NK-92 (cell line): ENCODE results near the gene RNASEH1.
"Not testable (repeated sequence)": the region's sequence is repeated elsewhere in the genome, so short reads cannot be mapped to it uniquely, and the experiment has no call there.

Source experiments
- DNase-seq: peaks from one replicate; lab custom pipeline; 2025; ENCODE audit not compliant: unreplicated experiment; lab: John Stamatoyannopoulos, UW

Gene RNASEH1

DNA sequence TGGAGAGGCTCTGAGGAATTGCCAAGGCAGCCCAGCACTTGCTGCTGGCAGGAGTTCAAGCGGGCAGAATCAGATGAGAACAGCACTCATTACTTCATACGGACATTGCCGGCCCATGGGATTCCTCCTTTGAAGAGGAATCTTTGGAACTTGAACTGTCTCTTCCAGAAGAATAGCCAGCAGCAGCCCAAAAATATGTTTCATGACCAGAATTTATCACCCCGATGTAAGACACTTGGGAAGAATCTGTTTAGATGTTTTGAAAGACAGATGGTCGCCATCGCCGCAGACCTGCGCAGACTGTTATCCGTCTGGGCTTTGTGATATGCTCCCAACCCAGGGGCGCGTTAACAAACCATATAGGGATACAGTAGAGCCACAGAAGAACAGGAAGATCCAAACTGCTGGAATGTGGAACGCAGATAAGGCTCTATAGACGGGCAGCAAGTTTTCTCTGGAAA lies 35.1 kb downstream of the RNASEH1 start:
- no peak for DNase-seq

DNA sequence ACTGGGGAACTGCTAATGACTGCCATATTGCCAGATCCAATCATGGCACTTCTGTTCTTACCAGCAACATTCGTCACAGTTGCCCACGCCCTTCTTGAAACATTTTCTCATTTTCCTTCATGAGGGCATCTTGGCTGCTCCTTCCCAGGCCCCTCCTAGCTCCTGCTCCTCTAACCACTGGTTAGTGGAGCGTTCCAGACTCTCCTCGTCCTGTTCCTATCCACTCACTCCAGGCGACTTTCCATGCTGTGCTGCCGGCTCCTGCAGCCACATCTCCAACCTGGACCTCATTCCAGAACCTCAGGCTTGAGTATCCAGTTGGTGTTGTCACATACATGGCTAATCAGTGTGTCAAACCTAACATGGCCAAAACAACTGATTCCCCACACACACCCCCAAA lies 37.5 kb downstream of the RNASEH1 start:
- DNase-seq: no peak

DNA sequence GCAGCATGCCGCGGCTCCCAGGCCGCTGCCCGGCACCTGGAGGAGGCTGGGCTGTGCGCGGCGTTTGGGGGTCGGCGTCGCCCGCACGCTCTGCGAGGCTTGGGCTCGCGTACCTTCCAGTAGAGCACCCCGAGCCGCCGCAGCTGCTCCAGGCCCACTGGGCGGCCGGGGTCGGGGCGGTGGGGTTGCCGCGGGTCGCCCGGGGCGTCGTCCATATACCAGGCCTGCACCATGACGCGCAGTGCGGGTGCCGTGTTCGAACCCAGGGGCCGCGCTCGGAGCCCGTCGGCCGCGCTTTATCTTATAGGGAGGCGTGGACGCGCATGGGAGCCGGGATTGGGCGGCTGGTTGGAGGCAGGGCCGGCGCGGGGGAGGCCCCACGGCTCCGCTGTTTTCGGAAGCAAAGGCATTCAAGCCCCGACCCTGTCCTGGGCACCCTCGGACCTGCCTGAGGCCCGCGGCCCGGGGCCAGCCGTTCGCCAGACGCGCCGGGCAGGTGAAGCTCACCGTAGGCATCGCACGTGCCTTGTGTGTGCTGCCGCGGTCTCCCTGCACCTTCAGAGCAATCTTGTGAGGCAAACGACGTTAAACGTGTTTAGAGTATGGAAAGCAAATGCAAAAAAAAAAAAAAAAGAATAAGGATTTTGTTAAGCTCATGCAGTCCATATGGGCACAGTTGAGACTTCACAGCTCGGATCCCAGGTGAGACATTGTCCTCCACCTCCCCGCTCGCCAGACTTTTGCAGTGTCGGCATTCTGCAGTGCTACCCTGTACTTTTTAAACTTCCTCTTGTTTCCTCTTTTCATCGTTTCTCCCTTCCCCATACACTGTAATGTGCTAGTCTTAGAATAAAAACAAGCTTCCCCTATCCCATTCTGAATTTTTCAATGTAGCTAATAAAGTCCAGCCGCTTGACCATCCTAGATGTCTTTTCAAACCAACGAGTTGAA lies 38.6 kb downstream of the RNASEH1 start, which contains the start of gene ADI1:
Gene ADI1, minus strand, starts transcription at position 277 of the 951 bp plus-strand sequence. Its CDS starts 44 bp downstream, at position 233.
- no peak for DNase-seq

DNA sequence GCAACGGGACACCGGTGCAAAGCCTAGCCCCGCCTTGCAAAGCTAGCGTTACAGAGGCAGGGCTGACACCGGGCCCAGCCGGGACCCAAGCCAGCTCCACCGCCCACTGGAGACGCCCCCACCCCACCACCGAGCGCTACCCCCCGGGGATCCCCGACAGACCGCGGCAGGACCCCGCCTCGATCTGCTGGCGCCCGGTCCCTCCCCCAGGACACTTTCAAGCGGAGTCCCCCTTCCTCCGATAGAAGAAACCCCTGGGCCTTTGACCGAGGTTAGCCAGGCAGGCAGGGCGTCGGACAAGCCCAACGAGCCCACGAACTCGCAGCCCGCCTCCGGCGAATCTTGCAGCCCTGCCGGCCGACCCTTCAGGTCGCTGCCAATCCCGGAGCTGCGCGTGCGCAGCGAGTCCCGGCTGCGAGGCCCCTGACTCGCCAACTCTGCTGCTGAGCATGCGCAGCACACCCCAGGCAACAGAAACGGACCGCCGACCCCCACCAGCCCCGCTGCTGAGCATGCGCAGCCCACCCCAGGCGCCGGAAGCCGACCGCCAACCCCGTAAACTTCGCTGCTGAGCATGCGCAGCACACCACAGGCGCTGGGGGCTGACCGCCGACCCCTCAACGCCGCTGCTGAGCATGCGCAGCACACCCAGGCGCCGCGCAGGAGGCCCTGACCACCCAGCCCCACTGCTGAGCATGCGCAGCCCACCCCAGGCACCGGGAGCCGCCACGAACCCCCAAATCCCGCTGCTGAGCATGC lies 39.5 kb downstream of the RNASEH1 start:
- DNase-seq: peak; percentile 92

DNA sequence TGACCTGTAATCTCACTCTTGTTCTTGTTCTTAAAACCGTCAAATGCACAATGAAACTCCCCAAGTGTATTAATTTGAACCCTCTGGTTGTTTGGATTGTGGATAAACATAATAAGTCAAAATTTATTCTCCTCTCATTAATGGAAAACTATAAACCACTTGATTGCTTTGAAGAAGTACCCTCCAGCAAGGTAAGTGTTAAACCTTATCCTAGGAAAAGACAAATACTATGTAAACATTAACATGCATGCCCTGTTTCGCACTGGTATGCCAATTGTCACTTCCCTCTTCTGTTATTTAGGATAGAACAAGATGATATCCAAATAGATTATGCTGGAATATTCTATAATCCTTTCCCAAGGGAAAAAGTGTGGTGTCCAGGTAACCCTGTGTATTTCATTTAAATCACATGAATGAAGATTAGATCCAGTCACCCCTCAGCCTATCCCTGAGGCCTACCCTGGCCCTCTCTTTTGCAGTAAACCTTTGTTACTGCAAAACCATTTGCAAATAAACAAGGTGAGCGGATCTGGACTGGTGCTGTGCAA lies 40.1 kb downstream of the RNASEH1 start:
- no peak for DNase-seq

DNA sequence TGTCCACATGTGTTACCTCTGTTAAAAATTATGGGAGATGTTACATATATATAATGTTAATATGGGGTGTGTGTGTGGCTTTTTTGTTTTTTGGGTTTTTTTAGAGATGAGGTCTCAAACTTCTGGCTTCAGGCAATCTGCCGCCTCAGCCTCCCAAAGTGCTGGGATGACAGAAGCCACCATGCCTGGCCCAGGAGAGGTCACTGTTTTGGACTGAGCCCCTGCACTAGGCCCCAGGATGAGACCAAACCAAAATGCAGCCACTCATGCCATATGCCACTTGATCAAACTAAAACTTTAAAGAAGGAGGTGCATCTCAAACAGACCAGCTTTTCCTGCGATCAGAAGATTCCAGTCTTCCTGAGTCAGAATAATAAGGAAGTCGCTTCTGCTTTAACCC lies 41.3 kb downstream of the RNASEH1 start:
- no peak for DNase-seq

DNA sequence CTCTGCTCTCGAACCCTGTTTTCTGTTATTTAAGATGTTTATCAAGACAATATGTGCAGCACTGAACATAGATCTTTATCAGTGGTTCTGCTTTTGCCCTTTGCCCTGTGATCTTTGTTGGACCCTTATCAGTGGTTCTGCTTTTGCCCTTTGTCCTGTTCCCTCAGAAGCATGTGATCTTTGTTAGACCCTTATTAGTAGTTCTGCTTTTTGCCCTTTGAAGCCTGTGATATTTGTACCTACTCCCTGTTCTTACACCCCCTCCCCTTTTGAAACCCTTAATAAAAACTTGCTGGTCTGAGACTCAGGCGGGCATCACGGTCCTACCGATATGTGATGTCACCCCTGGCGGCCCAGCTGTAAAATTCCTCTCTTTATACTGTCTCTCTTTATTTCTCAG lies 42.7 kb downstream of the RNASEH1 start:
- not testable (repeated sequence) for DNase-seq

DNA sequence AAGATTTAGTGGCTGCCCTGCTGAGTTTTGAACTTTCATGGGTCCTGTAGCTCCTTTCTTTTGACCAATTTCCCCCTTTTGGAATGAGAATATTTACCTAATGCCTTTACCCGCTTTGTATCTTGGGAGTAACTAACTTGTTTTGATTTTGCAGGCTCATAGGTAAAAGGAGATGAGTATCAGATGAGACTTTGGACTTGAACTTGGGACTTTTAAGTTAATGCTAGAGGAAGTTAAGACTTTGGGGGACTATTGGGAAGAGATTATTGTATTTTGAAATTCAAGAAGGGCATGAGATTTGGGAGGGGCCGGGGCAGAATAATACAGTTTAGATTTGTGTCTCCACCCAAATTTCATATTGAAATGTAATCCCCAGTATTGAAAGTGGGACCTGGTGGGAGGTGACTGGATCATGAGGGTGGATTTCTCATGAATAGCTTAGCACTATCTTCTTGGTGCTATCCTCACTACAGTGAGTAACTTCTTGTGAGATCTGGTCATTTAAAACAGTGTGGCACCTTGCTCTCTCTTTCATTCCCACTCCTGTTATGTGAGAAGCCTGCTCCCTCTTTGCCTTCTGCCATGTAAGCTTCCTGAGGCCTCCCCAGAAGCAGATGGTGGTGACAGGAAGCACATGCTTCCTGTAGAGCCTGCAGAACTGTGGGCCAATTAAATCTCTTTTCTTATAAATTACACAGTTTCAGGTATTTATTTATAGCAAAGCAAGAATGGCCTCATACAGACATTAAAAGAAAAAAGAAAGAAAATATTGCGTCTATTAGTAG lies 44.9 kb downstream of the RNASEH1 start:
- DNase-seq: no peak

DNA sequence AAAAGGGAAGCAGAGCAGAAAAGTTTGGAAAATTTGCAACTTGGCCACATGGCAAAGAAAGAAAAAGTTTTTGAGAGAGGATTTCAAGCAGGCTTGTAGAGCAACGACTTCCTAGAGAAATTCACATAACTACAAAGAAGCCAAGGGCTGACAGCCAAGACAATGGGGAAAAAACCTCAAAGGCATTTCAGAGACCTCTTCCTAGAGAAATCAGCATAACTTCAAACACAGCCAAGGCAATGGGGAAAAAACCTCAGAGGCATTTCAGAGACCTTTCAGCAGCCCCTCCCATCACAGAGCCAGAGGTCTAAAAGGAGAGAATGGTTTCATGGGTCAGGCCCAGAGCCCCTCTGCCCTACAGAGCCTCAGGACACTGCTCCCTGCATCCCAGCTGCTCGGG lies 46.0 kb downstream of the RNASEH1 start:
- DNase-seq: no peak

DNA sequence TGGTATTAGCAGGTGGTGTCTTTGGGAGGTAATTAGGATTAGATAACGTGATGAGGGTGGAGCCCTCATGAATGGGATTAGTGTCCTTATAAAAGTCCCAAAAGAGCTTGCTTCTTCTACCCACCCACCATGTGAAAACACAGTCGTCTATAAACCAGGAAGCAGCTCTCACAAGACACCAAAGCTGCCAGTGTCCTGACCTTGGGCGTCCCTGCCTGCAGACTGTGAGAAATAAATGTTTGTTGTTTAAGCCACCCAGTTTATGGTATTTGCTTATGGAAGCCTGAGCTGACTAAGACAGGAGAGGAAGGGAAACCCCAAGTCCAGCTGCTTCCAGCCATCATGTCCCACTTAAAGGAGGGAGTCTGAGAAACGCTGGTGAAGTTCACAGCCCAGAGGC lies 52.4 kb downstream of the RNASEH1 start:
- DNase-seq: no peak

DNA sequence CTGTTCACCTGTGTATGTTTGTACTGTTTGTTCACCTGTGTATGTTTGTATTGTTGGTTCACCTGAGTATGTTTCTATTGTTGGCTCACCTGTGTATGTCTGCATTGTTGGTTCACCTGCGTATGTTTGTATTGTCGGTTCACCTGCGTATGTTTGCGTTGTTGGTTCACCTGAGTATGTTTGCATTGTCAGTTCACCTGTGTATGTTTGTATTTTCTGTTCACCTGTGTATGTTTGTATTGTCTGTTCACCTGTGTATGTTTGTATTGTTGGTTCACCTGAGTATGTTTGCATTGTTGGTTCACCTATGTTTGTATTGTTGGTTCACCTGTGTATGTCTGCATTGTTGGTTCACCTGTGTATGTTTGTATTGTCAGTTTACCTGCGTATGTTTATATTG lies 53.4 kb downstream of the RNASEH1 start:
- DNase-seq: no peak

DNA sequence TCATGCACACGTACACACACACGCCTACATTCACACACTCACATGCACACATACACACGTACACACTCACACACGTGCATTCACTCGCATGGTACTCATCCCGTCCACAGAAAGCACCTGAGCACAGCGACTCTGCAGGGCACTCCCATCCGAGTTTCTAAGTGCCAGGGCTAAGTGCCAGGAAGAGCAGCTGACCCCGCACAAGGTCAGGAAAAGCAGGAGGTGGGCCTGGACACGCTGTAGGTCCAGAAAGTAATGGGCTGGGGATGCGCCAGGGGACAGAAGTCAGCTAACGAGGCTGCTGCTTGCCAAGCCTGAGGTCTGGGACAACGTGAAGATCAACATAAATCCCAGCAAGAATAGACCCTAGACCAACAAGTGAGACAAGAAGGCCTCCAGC lies 54.6 kb downstream of the RNASEH1 start:
- DNase-seq: no peak

DNA sequence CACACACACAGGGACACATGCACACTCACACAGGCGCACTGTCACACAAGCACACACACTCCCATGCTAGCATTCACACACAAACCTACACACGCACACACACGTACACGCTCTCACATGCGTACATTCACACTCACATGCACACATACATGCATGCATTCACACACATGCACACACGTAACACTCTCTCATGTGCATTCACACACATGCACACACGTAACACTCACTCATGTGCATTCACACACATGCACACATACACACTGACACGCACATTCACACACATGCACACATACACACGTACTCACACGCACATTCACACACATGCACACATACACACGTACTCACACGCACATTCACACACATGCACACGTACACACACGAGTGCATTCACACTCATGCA lies 55.1 kb downstream of the RNASEH1 start:
- DNase-seq: no peak

DNA sequence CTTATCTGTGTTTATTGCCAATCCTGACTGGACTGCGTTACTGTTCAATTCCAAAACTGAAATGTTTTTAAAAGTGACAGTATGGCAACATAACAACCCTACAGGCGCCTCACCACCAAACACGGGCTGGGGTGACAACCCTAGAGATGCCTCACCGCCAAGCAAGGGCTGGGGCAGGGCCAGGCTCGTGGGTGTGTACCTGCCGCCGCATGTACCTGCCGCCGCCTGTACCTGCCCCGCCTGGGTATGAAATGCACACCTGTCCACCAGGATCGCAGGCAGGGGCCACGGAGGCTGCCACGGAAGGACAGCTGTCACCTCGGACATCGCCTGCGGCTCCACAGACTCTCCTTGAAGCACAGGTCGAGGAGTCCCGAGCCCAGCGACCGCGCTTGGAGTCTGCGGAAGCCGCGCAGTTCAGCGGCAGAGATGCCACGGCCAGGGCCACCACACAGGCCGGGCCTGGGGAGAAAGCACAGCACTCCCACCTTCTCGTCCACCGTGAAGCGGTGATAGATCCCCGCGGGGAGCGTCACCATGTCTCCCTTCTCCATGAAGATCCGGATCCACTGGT lies 57.7 kb downstream of the RNASEH1 start:
- DNase-seq: no peak

DNA sequence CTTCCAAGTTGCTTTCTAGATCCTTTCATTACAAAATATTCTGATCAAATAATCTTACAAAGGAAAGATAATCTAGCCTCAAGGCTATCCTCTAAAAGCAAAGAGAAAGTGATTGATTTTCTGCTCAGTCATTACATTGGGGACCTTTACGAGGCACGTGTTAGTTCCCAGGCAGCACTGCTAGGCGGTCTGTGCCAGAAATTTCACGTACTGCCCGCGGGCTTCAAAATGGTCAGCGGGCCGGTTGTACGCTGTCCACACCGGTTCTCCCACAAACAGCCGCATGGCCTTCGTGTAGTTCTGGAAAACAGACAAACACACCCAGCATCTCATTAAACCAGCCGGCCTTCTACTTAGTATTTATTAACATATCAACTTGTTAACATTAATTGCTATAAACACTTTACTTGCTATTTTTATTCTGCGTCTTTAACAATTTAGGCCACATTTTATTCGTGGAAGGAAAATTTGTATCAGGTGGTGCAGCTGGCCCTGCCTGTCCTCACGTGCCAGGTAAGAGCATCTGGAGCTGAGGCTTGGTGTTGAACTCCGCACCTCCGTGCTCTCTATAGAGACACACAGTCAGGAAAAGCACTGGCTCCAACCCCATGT lies 59.2 kb downstream of the RNASEH1 start:
- no peak for DNase-seq

DNA sequence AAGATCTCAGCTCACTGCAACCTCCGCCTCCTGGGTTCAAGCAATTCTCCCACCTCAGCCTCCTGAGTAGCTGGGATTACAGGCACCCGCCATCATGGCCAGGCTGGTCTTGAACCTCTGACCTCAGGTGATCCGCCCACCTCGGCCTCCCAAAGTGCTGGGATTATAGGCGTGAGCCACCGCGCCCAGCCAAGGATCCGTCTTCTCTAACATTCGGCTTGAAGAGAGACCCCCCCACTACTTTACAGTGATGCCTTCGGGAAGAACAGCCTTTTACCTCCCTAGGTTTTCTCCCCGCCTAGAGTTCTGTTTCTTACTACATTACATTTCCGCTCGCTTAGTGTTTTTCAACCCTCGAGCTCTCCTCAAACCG lies 61.4 kb downstream of the RNASEH1 start:
- DNase-seq: not testable (repeated sequence)
